ENCODE data around the gene FTCD.
"Not testable (repeated sequence)": the region's sequence is repeated elsewhere in the genome, so short reads cannot be mapped to it uniquely, and the experiment has no call there.

- not testable (repeated sequence) for TF ChIP-seq CTCF (IDR thresholded peaks at IDR 0.05); POLR2A (IDR thresholded peaks at IDR 0.05); POLR2AphosphoS5 (IDR thresholded peaks at IDR 0.05; ENCODE audit: insufficient read depth in 1 of 2, low read depth in 1 of 2)
These were observed 14.9 kb downstream of the FTCD start for GRCh38 chr21:46140352-46141003.

All from vagina (tissue), 2 donors.